ENCODE results near the gene TCF20.

The TCF20 gene

GRCh38 chr22:42285604-42286003 is 15.2 kb upstream of the TCF20 start:
- TF ChIP-seq CTCF (IDR thresholded peaks at IDR 0.05; ENCODE audit: extremely low read depth, missing control alignments): no peak
- no peak for DNase-seq (ENCODE audit: low spot score)

- TF ChIP-seq CTCF (IDR thresholded peaks at IDR 0.05; ENCODE audit: extremely low read depth, missing control alignments): no peak
- no peak for DNase-seq (ENCODE audit: low spot score)
Measured at GRCh38 chr22:42284643-42285181, 14.3 kb upstream of the TCF20 start.

DNA sequence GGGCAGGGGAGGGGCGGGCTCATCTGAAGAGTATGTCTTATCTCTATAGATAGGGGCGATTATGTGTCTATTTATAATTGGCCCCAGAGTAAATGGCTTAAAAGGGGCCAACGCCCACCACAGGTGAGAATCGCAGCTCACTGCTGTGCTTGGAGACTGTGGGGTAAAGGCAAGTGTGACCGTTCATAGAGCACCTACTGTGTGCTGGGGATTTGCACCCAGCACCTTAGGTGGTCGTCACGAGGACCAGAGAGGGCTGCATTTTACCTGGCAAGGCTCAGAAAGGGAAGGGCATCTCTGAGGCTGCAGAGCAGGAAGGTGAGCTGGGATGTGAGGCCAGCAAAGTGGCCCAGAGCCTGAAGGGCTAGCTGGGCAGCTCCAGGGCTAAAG is 13.7 kb upstream of the TCF20 start:
- DNase-seq (ENCODE audit: low spot score): no peak
- TF ChIP-seq CTCF (IDR thresholded peaks at IDR 0.05; ENCODE audit: extremely low read depth, missing control alignments): no peak

GRCh38 chr22:42283278-42284201 is 13.1 kb upstream of the TCF20 start:
- no peak for TF ChIP-seq CTCF (IDR thresholded peaks at IDR 0.05; ENCODE audit: extremely low read depth, missing control alignments)
- DNase-seq (ENCODE audit: low spot score): no peak

- no peak for TF ChIP-seq CTCF (IDR thresholded peaks at IDR 0.05; ENCODE audit: extremely low read depth, missing control alignments)
- DNase-seq (ENCODE audit: low spot score): no peak
Measured at GRCh38 chr22:42282943-42283277, 12.5 kb upstream of the TCF20 start.

GRCh38 chr22:42282252-42282942 is 11.9 kb upstream of the TCF20 start:
- no peak for TF ChIP-seq CTCF (IDR thresholded peaks at IDR 0.05; ENCODE audit: extremely low read depth, missing control alignments)
- no peak for DNase-seq (ENCODE audit: low spot score)

- DNase-seq (ENCODE audit: low spot score): no peak
- TF ChIP-seq CTCF (IDR thresholded peaks at IDR 0.05; ENCODE audit: extremely low read depth, missing control alignments): no peak
Measured at GRCh38 chr22:42281706-42282251, 11.3 kb upstream of the TCF20 start.

Measured in GM20000 (cell line).